GM10266 (cell line): Measurements from ENCODE around the gene MYOF.

Experiments used
- DNase-seq: peaks from one replicate; pipeline ENCODE4 v3.0.0; 2012; ENCODE audit errors: extremely low spot score
- CTCF ChIP-seq: IDR thresholded peaks from 2 replicates; pipeline ENCODE4 v1.5.1; 2012; ENCODE audit warnings: mild to moderate bottlenecking, low read depth; ENCODE audit not compliant: control insufficient read depth, insufficient read depth; ENCODE audit errors: missing control alignments

The MYOF gene

GRCh38 chr10:93462371-93462770 lies 19.8 kb downstream of the MYOF start:
- DNase-seq, result no peak
- no peak for TF ChIP-seq CTCF

DNA sequence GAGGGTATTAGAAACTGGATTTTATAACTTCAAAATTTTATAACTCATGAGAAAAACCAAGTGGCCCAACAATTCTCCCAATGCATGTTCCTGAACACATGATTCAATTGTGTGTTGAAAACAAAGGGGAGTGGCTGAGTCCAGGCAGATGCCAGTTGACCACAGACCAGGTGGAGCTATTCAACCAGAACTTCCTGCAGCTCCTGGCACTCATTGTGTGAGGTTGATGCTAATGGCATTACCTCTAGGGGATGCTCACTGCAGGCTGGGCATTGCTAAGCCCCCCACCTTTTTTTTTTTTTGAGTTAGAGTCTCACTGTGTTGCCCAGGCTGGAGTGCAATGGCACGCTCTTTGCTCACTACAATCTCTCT lies 20.3 kb downstream of the MYOF start:
- no peak for DNase-seq
- no peak for TF ChIP-seq CTCF

- DNase-seq, result no peak
- TF ChIP-seq CTCF, result no peak
These were observed 20.9 kb downstream of the MYOF start for GRCh38 chr10:93461109-93461806.

GRCh38 chr10:93459466-93459865 lies 22.7 kb downstream of the MYOF start:
- TF ChIP-seq CTCF, result no peak
- no peak for DNase-seq

- DNase-seq, result no peak
- TF ChIP-seq CTCF, result no peak
These were observed 23.3 kb downstream of the MYOF start for GRCh38 chr10:93458821-93459257.

DNA sequence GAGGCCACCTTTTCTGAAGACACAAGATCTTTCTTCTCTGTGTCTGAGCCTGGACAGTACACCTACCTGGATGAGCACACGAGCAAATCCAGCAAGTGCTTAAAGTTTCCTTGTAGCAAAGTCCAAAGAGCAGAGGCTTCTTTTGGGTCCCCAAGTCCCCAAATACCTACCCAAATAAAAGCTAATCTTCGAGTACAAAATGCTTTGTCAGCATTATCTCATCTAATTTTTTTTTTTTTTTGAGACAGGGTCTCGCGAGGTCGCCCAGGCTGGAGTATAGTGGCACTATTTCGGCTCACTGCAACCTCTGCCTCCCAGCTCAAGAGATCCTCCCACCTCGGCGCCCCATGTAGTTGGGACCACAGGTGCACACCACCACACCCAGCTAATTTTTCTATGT lies 24.6 kb downstream of the MYOF start:
- DNase-seq, result no peak
- no peak for TF ChIP-seq CTCF

DNA sequence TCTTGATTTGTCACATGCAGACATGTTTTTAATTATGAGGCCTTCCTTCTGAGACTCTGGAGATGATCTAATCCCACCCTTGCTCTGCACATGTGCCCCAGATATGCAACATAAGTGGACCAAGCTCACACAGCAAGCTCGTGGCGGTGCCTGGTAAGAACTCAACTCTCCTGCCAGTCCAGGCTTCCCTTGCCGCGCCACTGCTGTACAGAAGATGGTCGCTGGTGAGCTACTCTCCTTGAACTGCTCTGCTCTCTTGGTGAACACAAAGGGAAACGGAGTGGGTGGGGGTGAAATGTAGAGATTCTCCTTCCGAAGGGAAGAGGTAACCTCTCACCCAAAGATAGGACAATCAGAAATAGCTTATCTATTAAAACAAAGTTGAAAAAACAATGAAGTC lies 25.7 kb downstream of the MYOF start:
- DNase-seq, result no peak
- TF ChIP-seq CTCF, result no peak
